Measurements from ENCODE around the gene MUTYH. TPM values are rescaled to one million over a fixed set of nuclear protein-coding genes. Genes with fewer than 3 reads are reported as not detected.

MUTYH gene
- total and polyA plus RNA-seq, 2 of the 8 experiments (the other 6 are each of a cell fraction or from before 2014, with no cell fraction given), result 51.9 to 65.7 TPM

- TF ChIP-seq MAX (IDR thresholded peaks at IDR 0.05) (peak; percentile 88), GABPA (IDR thresholded peaks at IDR 0.05; ENCODE audit: borderline replicate concordance, insufficient read depth, low read length) (0 out of 2 replicates have a peak, but pooled peaks have one; percentile 61), NRF1 (IDR thresholded peaks at IDR 0.05; ENCODE audit: low read depth, low read length) (no peak), CBX5 (IDR thresholded peaks at IDR 0.05; ENCODE audit: low read depth, low read length) (no peak), CBX8 (IDR thresholded peaks at IDR 0.05; ENCODE audit: borderline replicate concordance, low read depth, low read length) (no peak), KDM4A (IDR thresholded peaks at IDR 0.05; ENCODE audit: low read depth, low read length, severe bottlenecking) (peak; percentile 70), ATF3 (IDR thresholded peaks at IDR 0.05; ENCODE audit: insufficient read depth, low read depth, low read length) (no peak), SIRT6 (IDR thresholded peaks at IDR 0.05; ENCODE audit: low read length) (peak; percentile 12), KDM1A (IDR thresholded peaks at IDR 0.05; ENCODE audit: borderline replicate concordance, low read length) (no peak), EP300 (IDR thresholded peaks at IDR 0.05; ENCODE audit: borderline replicate concordance in 1 of 2, low read depth in 2 of 2, low read length in 2 of 2) (no peak), TAF1 (IDR thresholded peaks at IDR 0.05; ENCODE audit: low read depth, low read length) (peak; percentile 95), FOSL1 (IDR thresholded peaks at IDR 0.05; ENCODE audit: insufficient read depth, low read depth, low read length) (no peak), RNF2 (IDR thresholded peaks at IDR 0.05; ENCODE audit: borderline replicate concordance, low read depth, low read length, missing control alignments, poor library complexity, severe bottlenecking) (no peak), CTBP2 (IDR thresholded peaks at IDR 0.05; ENCODE audit: borderline replicate concordance, insufficient read depth, insufficient read length, low read length) (no peak), PHF8 (conservative IDR thresholded peaks at IDR 0.05; ENCODE audit: low read depth, low read length) (peak; percentile 97), E2F6 (IDR thresholded peaks at IDR 0.05) (peak; percentile 74), HDAC6 (IDR thresholded peaks at IDR 0.05; ENCODE audit: low read depth, low read length) (no peak), SRF (IDR thresholded peaks at IDR 0.05; ENCODE audit: low read depth, low read length) (no peak), TAF7 (optimal IDR thresholded peaks at IDR 0.05; ENCODE audit: borderline replicate concordance, low read depth, low read length) (peak; percentile 90), KDM5A (IDR thresholded peaks at IDR 0.05; ENCODE audit: low read length) (no peak)
Observed at GRCh38 chr1:45339789-45340558, at the start of gene MUTYH, which contains the start of gene TOE1 (continued).
